ENCODE results near the gene IL12RB1. TPM values are rescaled to one million over a fixed set of nuclear protein-coding genes. Genes with fewer than 3 reads are reported as not detected.

IL12RB1 gene
- total RNA-seq, 1 donor from 2014 or later = 1.5 TPM

DNA sequence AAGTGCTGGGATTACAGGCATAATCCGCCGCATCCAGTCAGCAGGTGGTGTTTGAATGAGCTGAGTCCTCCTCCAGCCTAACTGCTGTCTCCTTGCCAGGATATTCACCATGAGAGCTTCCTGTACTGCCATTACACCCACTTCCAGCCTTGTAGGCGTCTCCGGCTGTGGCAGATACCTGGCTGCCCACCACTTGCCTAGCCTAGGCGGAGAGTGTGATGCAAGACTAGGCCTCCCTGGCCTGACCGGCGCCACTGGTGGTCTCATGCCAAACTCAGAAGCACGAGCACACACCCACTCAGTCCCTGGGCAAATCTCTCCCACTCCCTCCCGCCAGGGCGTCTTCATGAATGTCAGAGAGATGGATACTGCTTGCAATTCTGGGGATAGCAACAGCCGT is 16.6 kb downstream of the IL12RB1 start:
- intact Hi-C loops (cut with DNase I) = no loop called here
- TF ChIP-seq, protein P1, sequence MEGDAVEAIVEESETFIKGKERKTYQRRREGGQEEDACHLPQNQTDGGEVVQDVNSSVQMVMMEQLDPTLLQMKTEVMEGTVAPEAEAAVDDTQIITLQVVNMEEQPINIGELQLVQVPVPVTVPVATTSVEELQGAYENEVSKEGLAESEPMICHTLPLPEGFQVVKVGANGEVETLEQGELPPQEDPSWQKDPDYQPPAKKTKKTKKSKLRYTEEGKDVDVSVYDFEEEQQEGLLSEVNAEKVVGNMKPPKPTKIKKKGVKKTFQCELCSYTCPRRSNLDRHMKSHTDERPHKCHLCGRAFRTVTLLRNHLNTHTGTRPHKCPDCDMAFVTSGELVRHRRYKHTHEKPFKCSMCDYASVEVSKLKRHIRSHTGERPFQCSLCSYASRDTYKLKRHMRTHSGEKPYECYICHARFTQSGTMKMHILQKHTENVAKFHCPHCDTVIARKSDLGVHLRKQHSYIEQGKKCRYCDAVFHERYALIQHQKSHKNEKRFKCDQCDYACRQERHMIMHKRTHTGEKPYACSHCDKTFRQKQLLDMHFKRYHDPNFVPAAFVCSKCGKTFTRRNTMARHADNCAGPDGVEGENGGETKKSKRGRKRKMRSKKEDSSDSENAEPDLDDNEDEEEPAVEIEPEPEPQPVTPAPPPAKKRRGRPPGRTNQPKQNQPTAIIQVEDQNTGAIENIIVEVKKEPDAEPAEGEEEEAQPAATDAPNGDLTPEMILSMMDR (IDR thresholded peaks at IDR 0.05) = no peak
- Histone ChIP-seq H3K4me1 (no peaks in the 10 kb centered on the region), H3K36me3 (no peaks in the 10 kb centered on the region), H3K9me3 (no peaks in the 10 kb centered on the region), H3K4me3 (no peak overlapping the region), H3K27me3 (no peaks in the 10 kb centered on the region), H3K27ac (no peak overlapping the region)
- DNase-seq (ENCODE audit: low spot score in 2 of 2) = no peak

DNA sequence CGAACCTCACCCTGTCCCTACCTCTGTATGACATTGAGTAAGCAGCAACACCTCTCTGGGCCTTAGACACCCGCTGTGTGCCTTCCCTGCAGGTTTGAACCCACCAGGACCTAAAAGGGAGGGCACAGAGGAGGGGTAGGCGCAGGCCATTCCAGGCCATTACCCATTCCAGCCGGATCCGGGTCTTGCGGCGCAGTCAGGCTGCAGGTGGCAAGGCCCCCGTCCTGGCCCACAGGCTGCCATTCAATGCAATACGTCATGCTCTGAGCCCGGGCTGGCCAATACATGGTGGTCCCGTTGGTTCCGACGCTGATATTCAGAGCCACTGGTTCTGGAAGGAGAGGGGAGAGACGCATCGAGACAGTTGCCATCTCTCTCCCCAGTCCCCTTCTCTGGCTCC is 17.4 kb downstream of the IL12RB1 start:
- Histone ChIP-seq H3K36me3 (no peaks in the 10 kb centered on the region), H3K4me3 (no peak overlapping the region), H3K9me3 (no peaks in the 10 kb centered on the region), H3K27ac (no peak overlapping the region), H3K27me3 (no peaks in the 10 kb centered on the region), H3K4me1 (no peaks in the 10 kb centered on the region)
- TF ChIP-seq, protein P1 (IDR thresholded peaks at IDR 0.05) = no peak
- intact Hi-C loops (cut with DNase I) = no loop called here
- DNase-seq (ENCODE audit: low spot score in 2 of 2) = no peak

DNA sequence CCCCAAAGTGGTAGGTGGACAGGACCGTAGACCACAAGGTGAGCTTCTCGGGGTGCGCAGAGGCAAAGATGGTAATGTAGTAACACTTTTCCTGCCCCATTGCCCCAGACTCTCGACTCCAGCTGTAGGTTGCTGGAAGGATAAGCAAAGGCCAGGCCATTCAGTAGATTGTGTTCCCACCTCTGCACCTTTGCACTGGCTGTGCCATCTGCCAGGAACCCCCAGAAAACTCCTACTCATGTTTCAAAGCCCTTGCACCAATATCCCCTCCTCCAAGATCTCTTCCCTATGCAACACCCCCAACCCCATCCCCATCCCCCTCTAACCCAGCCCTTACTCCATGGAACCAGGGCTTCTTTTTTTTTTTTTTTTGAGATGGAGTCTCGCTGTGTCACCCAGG is 18.3 kb downstream of the IL12RB1 start:
- DNase-seq (ENCODE audit: low spot score in 2 of 2) = no peak
- intact Hi-C loops (cut with DNase I) = no loop called here
- H3K27ac ChIP-seq = no peak overlapping the region

DNA sequence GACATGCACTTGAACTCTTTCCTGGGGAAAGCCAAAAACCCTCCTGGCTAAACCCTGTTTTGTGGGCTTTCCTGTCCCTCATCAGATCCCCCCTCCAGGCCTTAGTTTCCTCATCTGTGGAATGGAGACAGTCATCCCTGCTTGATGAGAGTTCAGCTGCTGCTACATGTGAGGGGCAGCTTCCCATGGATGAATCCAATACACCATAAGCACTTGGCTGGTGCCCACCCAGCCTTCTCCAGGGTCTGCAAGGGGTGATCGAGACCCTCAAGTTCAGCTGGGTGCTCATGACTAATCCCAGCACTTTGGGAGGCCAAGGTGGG is 21.6 kb downstream of the IL12RB1 start:
- Histone ChIP-seq H3K4me3 (no peak overlapping the region), H3K4me1 (no peaks in the 10 kb centered on the region), H3K27ac (no peak overlapping the region), H3K9me3 (no peaks in the 10 kb centered on the region), H3K36me3 (no peaks in the 10 kb centered on the region), H3K27me3 (no peaks in the 10 kb centered on the region)
- TF ChIP-seq, protein P1 (IDR thresholded peaks at IDR 0.05) = no peak
- intact Hi-C loops (cut with DNase I) = no loop called here
- no peak for DNase-seq (ENCODE audit: low spot score in 2 of 2)

More for the DNA sequence above, 18.3 kb downstream of the IL12RB1 start:
- Histone ChIP-seq H3K36me3 (no peaks in the 10 kb centered on the region), H3K4me3 (no peak overlapping the region), H3K4me1 (no peaks in the 10 kb centered on the region), H3K9me3 (no peaks in the 10 kb centered on the region), H3K27me3 (no peaks in the 10 kb centered on the region)
- TF ChIP-seq, protein P1 (IDR thresholded peaks at IDR 0.05) = no peak

DNA sequence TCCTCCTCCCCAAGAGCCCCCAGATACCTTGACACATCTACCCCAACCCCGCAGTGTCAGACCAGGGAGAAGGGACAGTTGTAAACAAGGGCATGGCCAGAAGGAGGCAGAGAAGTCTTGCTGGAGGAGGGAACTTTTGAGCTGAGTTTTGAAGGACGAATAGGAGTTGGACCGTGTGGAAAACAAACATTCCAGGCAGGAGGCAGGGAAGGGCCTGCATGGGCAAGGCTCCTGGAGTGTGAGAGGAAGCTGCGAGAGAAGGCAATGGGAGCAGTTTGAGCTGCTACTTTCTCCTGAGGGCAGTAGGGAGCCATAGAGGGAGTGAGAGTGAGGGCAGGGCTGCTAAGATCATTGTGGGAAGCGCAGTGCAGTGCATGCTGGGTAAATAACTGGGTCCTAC is 23.3 kb downstream of the IL12RB1 start:
- Histone ChIP-seq H3K27ac (no peak overlapping the region), H3K27me3 (no peaks in the 10 kb centered on the region), H3K9me3 (no peaks in the 10 kb centered on the region), H3K4me3 (no peak overlapping the region), H3K4me1 (peaks cover 0 to 2% of the 10 kb centered on the region in 2 donors), H3K36me3 (no peaks in the 10 kb centered on the region)
- no peak for DNase-seq (ENCODE audit: low spot score in 2 of 2)
- TF ChIP-seq, protein P1 (IDR thresholded peaks at IDR 0.05) = no peak
- intact Hi-C loops (cut with DNase I) = no loop called here

DNA sequence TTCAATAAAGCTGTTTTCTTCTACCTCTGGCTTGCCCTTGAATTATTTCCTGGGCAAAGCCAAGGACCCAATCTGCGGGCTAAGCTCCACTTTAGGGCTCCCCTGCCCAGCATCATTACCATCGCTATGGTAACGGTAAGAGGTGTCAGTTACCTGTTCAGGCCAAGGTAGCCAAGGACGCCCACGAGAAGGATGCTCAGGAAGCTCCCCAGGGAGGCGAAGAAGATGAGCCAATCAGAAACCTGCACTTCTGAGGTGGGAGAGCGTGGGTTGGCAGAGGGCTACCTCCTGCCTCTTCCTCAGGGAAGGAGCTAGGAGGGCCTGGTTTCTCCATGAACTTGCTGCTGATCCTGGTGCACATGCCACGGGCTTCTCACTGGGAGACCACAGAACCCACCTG is 24.7 kb downstream of the IL12RB1 start:
- intact Hi-C loops (cut with DNase I) = no loop called here
- DNase-seq (ENCODE audit: low spot score in 2 of 2) = no peak

More for the DNA sequence above, 24.7 kb downstream of the IL12RB1 start:
- Histone ChIP-seq H3K4me1 (peaks cover 0 to 11% of the 10 kb centered on the region in 2 donors), H3K36me3 (no peaks in the 10 kb centered on the region), H3K27me3 (no peaks in the 10 kb centered on the region), H3K9me3 (no peaks in the 10 kb centered on the region), H3K4me3 (no peak overlapping the region), H3K27ac (no peak overlapping the region)
- TF ChIP-seq, protein P1 (IDR thresholded peaks at IDR 0.05) = no peak
